ENCODE results near the gene CASR. TPM values are rescaled to one million over a fixed set of nuclear protein-coding genes. Genes with fewer than 3 reads are reported as not detected.

CASR gene
- total RNA-seq, 1 experiment from 2014 or later: 0.02 TPM

GRCh38 chr3:122332551-122332950 is 149.1 kb downstream of the CASR start:
- Histone ChIP-seq H4K91ac (ENCODE audit: insufficient read length, low read depth, low read length) (no peak overlapping the region), H3K27ac (ENCODE audit: insufficient read length, low read depth, low read length) (no peak overlapping the region), H2BK5ac (ENCODE audit: insufficient read length, low read length) (no peak overlapping the region), H2BK12ac (ENCODE audit: insufficient read length, low read depth, low read length) (no peak overlapping the region), H3K79me2 (ENCODE audit: insufficient read depth, low read length) (no peaks in the 10 kb centered on the region), H3K4me2 (ENCODE audit: insufficient read depth, insufficient read length, low read length) (no peak overlapping the region), H4K20me1 (ENCODE audit: control insufficient read depth, insufficient read depth, insufficient read length) (no peaks in the 10 kb centered on the region), H3K9me3 (ENCODE audit: control insufficient read depth, low read depth, low read length) (no peaks in the 10 kb centered on the region), H2AK5ac (ENCODE audit: insufficient read length, low read length) (no peak overlapping the region), H3K23me2 (ENCODE audit: insufficient read length, low read depth, low read length, poor library complexity, severe bottlenecking) (no peaks in the 10 kb centered on the region), H3K9ac (ENCODE audit: extremely low read depth, insufficient read length, low read length) (no peak overlapping the region), H3K14ac (ENCODE audit: insufficient read depth, low read length) (no peak overlapping the region), H3T11ph (ENCODE audit: low read length) (no peak overlapping the region), H2BK20ac (ENCODE audit: low read depth, low read length, poor library complexity, severe bottlenecking) (no peak overlapping the region), H4K5ac (ENCODE audit: insufficient read length, low read depth, low read length) (no peak overlapping the region), H3K27me3 (ENCODE audit: insufficient read depth, low read length) (no peaks in the 10 kb centered on the region), H2BK15ac (ENCODE audit: low read depth, low read length) (no peak overlapping the region), H3K23ac (ENCODE audit: insufficient read length, low read depth, low read length) (no peak overlapping the region), H3K56ac (ENCODE audit: insufficient read length, low read depth, low read length) (no peak overlapping the region), H3K79me1 (ENCODE audit: insufficient read depth, low read depth, low read length, poor library complexity, severe bottlenecking) (no peaks in the 10 kb centered on the region), H3K18ac (ENCODE audit: insufficient read length, low read depth, low read length) (no peak overlapping the region), H4K8ac (replicated peaks; ENCODE audit: insufficient read length, low read depth, low read length) (no peak overlapping the region), H3K4ac (ENCODE audit: low read depth, low read length) (no peak overlapping the region), H3K4me1 (ENCODE audit: insufficient read depth, low read length) (no peaks in the 10 kb centered on the region), H2AFZ (ENCODE audit: low read length) (no peak overlapping the region), H2BK120ac (ENCODE audit: low read depth, low read length, poor library complexity, severe bottlenecking) (no peak overlapping the region)
- DNase-seq: no peak
- Mint-ChIP-seq H3K36me3 (ENCODE audit: insufficient read depth in 1 of 3, low read depth in 3 of 3) (no peaks in the 10 kb centered on the region), H3K27me3 (ENCODE audit: low read depth) (peaks cover 2% of the 10 kb centered on the region), H3K4me1 (0 out of 4 replicates have a peak, but pooled peaks cover 0 to 2% of the 10 kb centered on the region in 2 experiments), H3K4me3 (no peak overlapping the region), H3K9me3 (no peaks in the 10 kb centered on the region), H3K27ac (peak overlapping the region in 1 of 3 experiments; percentile 68; a peak in 1 of 7 replicates)
- no CpG with 5 or more reads among the region's 8 CpGs for WGBS (ENCODE audit: extremely low coverage, insufficient read length, low lambda C conversion rate)
- TF ChIP-seq CTCF (conservative IDR thresholded peaks at IDR 0.05): no peak

Other genes with a start within 250 kb of the CASR start
- gene ILDR1, start 161.4 kb upstream of the CASR start, total RNA-seq (2021): 0.68 and 1.1 TPM in 2 replicates
- not detected in 2 replicates for gene CD86, start 128.3 kb upstream of the CASR start, total RNA-seq (2021)
- not detected in 2 replicates for gene CSTA, start 141.6 kb downstream of the CASR start, total RNA-seq (2021)
- gene MIX23, start 199.6 kb downstream of the CASR start, total RNA-seq (2021): 79.2 and 80.6 TPM in 2 replicates
- gene FAM162A, start 200.5 kb downstream of the CASR start, total RNA-seq (2021): 78.5 and 87.6 TPM in 2 replicates
- 3.2 and 3.7 TPM in 2 replicates for gene WDR5B, start 232.4 kb downstream of the CASR start, total RNA-seq (2021)